Measurements from ENCODE around the gene TRNP1. TPM values are rescaled to one million over a fixed set of nuclear protein-coding genes. Genes with fewer than 3 reads are reported as not detected.
A peak's percentile ranks its signal among the peaks of the same experiment; 100 is the strongest.

The TRNP1 gene
- total RNA-seq, 1 donor from 2014 or later = 13.0 TPM

GRCh38 chr1:26953374-26953773 is 40.1 kb upstream of the TRNP1 start:
- no peak for DNase-seq (ENCODE audit: extremely low spot score in 2 of 2)
- peaks cover 7% of the 10 kb centered on the region for H3K4me1 ChIP-seq
- no peaks in the 10 kb centered on the region for H3K9me3 ChIP-seq
- TF ChIP-seq, protein P1, sequence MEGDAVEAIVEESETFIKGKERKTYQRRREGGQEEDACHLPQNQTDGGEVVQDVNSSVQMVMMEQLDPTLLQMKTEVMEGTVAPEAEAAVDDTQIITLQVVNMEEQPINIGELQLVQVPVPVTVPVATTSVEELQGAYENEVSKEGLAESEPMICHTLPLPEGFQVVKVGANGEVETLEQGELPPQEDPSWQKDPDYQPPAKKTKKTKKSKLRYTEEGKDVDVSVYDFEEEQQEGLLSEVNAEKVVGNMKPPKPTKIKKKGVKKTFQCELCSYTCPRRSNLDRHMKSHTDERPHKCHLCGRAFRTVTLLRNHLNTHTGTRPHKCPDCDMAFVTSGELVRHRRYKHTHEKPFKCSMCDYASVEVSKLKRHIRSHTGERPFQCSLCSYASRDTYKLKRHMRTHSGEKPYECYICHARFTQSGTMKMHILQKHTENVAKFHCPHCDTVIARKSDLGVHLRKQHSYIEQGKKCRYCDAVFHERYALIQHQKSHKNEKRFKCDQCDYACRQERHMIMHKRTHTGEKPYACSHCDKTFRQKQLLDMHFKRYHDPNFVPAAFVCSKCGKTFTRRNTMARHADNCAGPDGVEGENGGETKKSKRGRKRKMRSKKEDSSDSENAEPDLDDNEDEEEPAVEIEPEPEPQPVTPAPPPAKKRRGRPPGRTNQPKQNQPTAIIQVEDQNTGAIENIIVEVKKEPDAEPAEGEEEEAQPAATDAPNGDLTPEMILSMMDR (IDR thresholded peaks at IDR 0.05) = no peak
- TF ChIP-seq POLR2AphosphoS5 (IDR thresholded peaks at IDR 0.05; ENCODE audit: insufficient read depth in 1 of 2, low read depth in 1 of 2) = no peak
- TF ChIP-seq POLR2A (IDR thresholded peaks at IDR 0.05) = no peak
- no peak overlapping the region for H3K4me3 ChIP-seq
- H3K36me3 ChIP-seq = no peaks in the 10 kb centered on the region
- H3K27me3 ChIP-seq = no peaks in the 10 kb centered on the region
- intact Hi-C loops (cut with DNase I) = no loop called here
- H3K27ac ChIP-seq = no peak overlapping the region

- Histone ChIP-seq H3K4me3 (no peak overlapping the region), H3K27ac (no peak overlapping the region), H3K36me3 (no peaks in the 10 kb centered on the region), H3K9me3 (no peaks in the 10 kb centered on the region), H3K4me1 (peaks cover 12% of the 10 kb centered on the region), H3K27me3 (peaks cover 10% of the 10 kb centered on the region)
- no peak for DNase-seq (ENCODE audit: extremely low spot score in 2 of 2)
- no peak for TF ChIP-seq POLR2A (IDR thresholded peaks at IDR 0.05)
- TF ChIP-seq, protein P1 (IDR thresholded peaks at IDR 0.05) = no peak
- no peak for TF ChIP-seq POLR2AphosphoS5 (IDR thresholded peaks at IDR 0.05; ENCODE audit: insufficient read depth in 1 of 2, low read depth in 1 of 2)
- intact Hi-C loops (cut with DNase I) = no loop called here
Observed at GRCh38 chr1:26956321-26956720, 37.2 kb upstream of the TRNP1 start.

- Histone ChIP-seq H3K27me3 (peaks cover 10% of the 10 kb centered on the region), H3K4me1 (peaks cover 12% of the 10 kb centered on the region), H3K36me3 (no peaks in the 10 kb centered on the region), H3K4me3 (no peak overlapping the region), H3K27ac (no peak overlapping the region), H3K9me3 (no peaks in the 10 kb centered on the region)
- intact Hi-C loops (cut with DNase I) = no loop called here
- no peak for TF ChIP-seq POLR2AphosphoS5 (IDR thresholded peaks at IDR 0.05; ENCODE audit: insufficient read depth in 1 of 2, low read depth in 1 of 2)
- no peak for TF ChIP-seq POLR2A (IDR thresholded peaks at IDR 0.05)
- TF ChIP-seq, protein P1 (IDR thresholded peaks at IDR 0.05) = no peak
- DNase-seq (ENCODE audit: extremely low spot score in 2 of 2) = no peak
Observed at GRCh38 chr1:26957306-26957705, 36.2 kb upstream of the TRNP1 start.

DNA sequence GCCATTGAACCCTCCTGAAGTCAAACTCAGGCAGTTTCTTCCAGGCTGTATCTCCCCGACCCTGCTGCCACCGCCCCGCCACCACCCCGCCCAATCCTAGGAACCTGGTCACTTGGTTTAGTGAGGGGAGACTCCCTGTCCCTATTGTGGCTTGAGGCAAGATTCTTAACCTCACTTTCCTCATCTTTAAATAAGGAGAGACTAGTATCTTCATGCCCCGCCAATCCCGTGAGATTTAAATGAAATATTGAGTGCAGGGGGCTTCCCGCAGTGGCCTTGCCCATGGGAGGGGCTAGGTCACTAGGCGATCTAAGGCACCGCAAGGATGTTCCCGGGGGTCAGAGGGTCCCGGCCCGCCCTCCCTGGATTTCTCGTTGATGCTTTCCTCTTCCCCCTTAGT is 34.2 kb upstream of the TRNP1 start:
- no peaks in the 10 kb centered on the region for H3K36me3 ChIP-seq
- peaks cover 12% of the 10 kb centered on the region for H3K4me1 ChIP-seq
- no peaks in the 10 kb centered on the region for H3K9me3 ChIP-seq
- H3K27me3 ChIP-seq = peaks cover 10% of the 10 kb centered on the region
- DNase-seq (ENCODE audit: extremely low spot score in 2 of 2) = no peak
- H3K27ac ChIP-seq = no peak overlapping the region
- intact Hi-C loops (cut with DNase I) = no loop called here
- TF ChIP-seq, protein P1 (IDR thresholded peaks at IDR 0.05) = no peak
- TF ChIP-seq POLR2AphosphoS5 (IDR thresholded peaks at IDR 0.05; ENCODE audit: insufficient read depth in 1 of 2, low read depth in 1 of 2) (no peak), POLR2A (IDR thresholded peaks at IDR 0.05) (no peak)
- peak overlapping the region; percentile 39 to 67 for H3K4me3 ChIP-seq

- no peak for DNase-seq (ENCODE audit: extremely low spot score in 2 of 2)
- intact Hi-C loops (cut with DNase I) = no loop called here
- no peak for TF ChIP-seq POLR2A (IDR thresholded peaks at IDR 0.05)
- TF ChIP-seq, protein P1 (IDR thresholded peaks at IDR 0.05) = no peak
- TF ChIP-seq POLR2AphosphoS5 (IDR thresholded peaks at IDR 0.05; ENCODE audit: insufficient read depth in 1 of 2, low read depth in 1 of 2) = no peak
Observed at GRCh38 chr1:26959722-26960624, 33.5 kb upstream of the TRNP1 start, which contains the start of gene KDF1. TSS of gene KDF1 (minus strand) at chr1:26960468. CDS start at chr1:26952380, 8,088 bp downstream.

More at GRCh38 chr1:26959722-26960624, 33.5 kb upstream of the TRNP1 start, which contains the start of gene KDF1:
- peaks cover 10% of the 10 kb centered on the region for H3K27me3 ChIP-seq
- H3K4me3 ChIP-seq = peak within 1 kb of the TSS; percentile 39 to 67
- no peaks in the 10 kb centered on the region for H3K9me3 ChIP-seq
- H3K36me3 ChIP-seq = no peaks in the 10 kb centered on the region
- peak within 1 kb of the TSS; percentile 36 for H3K27ac ChIP-seq
- peaks cover 12% of the 10 kb centered on the region for H3K4me1 ChIP-seq
